ENCODE data around the gene UBL4B.

Gene UBL4B

GRCh38 chr1:110118636-110119396 is 6.6 kb downstream of the UBL4B start:
- DNase-seq = no peak

GRCh38 chr1:110119843-110120242 is 7.6 kb downstream of the UBL4B start:
- DNase-seq = no peak

- DNase-seq = no peak
Observed at GRCh38 chr1:110120960-110121561, 8.8 kb downstream of the UBL4B start.

- no peak for DNase-seq
Observed at GRCh38 chr1:110123224-110123623, 11.0 kb downstream of the UBL4B start.

- DNase-seq = no peak
Observed at GRCh38 chr1:110125810-110126209, 13.6 kb downstream of the UBL4B start.

- DNase-seq = no peak
Observed at GRCh38 chr1:110130113-110130591, 17.9 kb downstream of the UBL4B start.

GRCh38 chr1:110130989-110131388 is 18.7 kb downstream of the UBL4B start:
- no peak for DNase-seq

- DNase-seq = no peak
Observed at GRCh38 chr1:110132682-110133081, 20.4 kb downstream of the UBL4B start.

GRCh38 chr1:110133436-110133835 is 21.2 kb downstream of the UBL4B start:
- no peak for DNase-seq

GRCh38 chr1:110134050-110134595 is 21.9 kb downstream of the UBL4B start:
- DNase-seq = no peak

GRCh38 chr1:110135246-110135645 is 23.0 kb downstream of the UBL4B start:
- DNase-seq = no peak

- DNase-seq = no peak
Observed at GRCh38 chr1:110135666-110136065, 23.4 kb downstream of the UBL4B start.

- DNase-seq = no peak
Observed at GRCh38 chr1:110136911-110137310, 24.7 kb downstream of the UBL4B start.

GRCh38 chr1:110138956-110139355 is 26.7 kb downstream of the UBL4B start:
- DNase-seq = no peak

- DNase-seq = peak; percentile 49
Observed at GRCh38 chr1:110144366-110144765, 32.1 kb downstream of the UBL4B start.

- DNase-seq = no peak
Observed at GRCh38 chr1:110148961-110149360, 36.7 kb downstream of the UBL4B start.

GRCh38 chr1:110150330-110151174 is 38.3 kb downstream of the UBL4B start, which contains the start of gene SLC6A17:
Gene SLC6A17, plus strand, starts transcription at chr1:110150494. Its CDS starts 16,436 bp downstream, at chr1:110166930.
- DNase-seq = no peak

- no peak for DNase-seq
Observed at GRCh38 chr1:110151175-110151669, 39.0 kb downstream of the UBL4B start.

- no peak for DNase-seq
Observed at GRCh38 chr1:110152133-110152785, 40.0 kb downstream of the UBL4B start.

- no peak for DNase-seq
Observed at GRCh38 chr1:110153407-110153950, 41.2 kb downstream of the UBL4B start.

- peak; percentile 45 for DNase-seq
Observed at GRCh38 chr1:110155878-110156522, 43.8 kb downstream of the UBL4B start.

GRCh38 chr1:110158261-110158660 is 46.0 kb downstream of the UBL4B start:
- DNase-seq = no peak

All from MV-4-11 (cell line).